Mesenteric fat pad (tissue), 1 donor: ENCODE results near the gene SUB1. TPM values are rescaled to one million over a fixed set of nuclear protein-coding genes. Genes with fewer than 3 reads are reported as not detected.
"Not testable (repeated sequence)": the region's sequence is repeated elsewhere in the genome, so short reads cannot be mapped to it uniquely, and the experiment has no call there.

Experiments
- DNase-seq: peaks from one replicate; pipeline ENCODE4 v3.0.0-alpha.2; 2020; ENCODE audit warnings: low spot score
- total RNA-seq: library from RNA; stranded (reverse); fragmentation: NEBNext Ultra II Directional; extraction: Animal tissue kit (Norgen Biotek cat#: 25700); gene quantifications from one replicate; pipeline ENCODE4 v1.2.1, GENCODE V29; 2021
- donor health status: DM: yes; HTN: yes; CAD: no.

Gene SUB1
- total RNA-seq, 1 donor from 2014 or later = 295 TPM

DNA sequence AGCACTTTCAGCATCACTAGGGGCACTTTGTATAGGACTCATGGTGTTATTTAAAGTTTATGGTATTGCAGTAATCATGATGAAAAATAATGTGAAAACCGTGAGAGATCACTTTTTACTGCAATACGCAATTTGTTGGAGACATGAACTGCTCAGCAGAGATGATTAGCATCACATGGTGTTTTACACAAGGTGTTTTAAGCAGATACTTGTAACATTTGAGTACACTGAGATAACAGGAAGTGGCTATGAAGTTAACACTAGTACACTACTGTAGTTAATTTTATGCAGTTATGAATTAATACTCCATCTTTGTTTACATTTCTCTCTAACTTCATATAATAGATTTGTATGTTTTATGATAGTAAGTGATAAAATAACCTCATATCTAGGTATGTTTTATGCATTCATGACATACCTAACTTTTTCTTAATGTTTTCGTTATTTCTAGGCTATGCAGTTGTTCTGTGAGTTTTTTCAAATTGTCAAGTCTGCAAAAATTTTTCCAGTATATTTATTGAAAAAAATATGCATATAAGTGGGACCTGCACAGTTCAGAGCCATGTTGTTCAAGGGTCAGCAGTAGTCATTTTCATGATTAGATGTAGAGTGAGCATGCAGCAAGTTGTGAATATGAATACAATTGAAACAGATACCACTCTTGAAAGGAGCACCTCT is 13.0 kb downstream of the SUB1 start:
- no peak for DNase-seq

DNA sequence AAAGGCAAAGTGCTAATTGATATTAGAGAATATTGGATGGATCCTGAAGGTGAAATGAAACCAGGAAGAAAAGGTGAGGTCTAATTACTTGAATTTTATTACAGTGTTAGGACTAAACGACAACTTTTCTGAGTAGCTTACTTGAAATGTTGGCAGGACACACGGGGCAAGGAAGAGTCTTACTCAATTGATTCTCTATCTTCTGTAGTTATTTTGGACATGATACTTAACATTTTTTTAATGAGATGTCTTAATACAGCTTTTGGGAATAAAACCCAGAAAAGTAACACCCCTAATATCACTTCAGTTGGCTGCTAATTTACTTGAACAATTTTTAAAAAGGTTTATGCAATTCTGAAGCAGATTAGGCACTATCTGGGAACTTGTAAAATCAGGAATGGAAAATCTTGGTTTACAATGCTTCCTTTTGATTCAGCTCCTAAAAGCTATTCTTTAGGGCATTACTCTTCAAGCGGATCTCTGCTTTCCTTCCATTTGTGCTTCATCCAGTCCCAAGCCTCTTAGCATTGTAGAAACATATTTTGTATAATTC is 13.7 kb downstream of the SUB1 start:
- DNase-seq = no peak

DNA sequence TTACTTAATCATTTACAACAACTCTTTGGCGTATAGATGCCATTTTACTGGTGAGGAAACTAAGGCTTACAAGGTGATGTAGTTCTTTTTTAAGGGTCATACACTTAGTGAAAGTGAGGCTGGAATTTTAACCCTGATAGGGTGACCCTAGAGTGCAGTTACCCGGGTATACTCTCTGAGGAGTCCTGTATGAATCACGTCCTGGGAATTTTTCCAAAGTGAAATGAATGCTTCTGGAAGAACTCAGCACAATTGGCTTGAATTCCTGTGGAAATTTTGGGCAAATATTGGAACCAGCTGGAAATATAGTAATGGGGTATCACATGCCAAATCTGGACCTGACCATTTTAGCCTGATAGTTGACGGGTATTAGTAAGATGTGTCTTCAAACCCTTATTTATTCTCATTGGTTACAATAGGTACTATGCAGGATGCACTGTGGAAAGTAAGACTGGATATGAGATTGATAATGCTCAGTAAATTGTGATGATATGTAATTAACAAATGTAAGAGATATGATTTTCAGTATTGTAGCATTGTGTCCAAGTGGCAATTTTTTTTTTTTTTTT is 14.8 kb downstream of the SUB1 start:
- no peak for DNase-seq

DNA sequence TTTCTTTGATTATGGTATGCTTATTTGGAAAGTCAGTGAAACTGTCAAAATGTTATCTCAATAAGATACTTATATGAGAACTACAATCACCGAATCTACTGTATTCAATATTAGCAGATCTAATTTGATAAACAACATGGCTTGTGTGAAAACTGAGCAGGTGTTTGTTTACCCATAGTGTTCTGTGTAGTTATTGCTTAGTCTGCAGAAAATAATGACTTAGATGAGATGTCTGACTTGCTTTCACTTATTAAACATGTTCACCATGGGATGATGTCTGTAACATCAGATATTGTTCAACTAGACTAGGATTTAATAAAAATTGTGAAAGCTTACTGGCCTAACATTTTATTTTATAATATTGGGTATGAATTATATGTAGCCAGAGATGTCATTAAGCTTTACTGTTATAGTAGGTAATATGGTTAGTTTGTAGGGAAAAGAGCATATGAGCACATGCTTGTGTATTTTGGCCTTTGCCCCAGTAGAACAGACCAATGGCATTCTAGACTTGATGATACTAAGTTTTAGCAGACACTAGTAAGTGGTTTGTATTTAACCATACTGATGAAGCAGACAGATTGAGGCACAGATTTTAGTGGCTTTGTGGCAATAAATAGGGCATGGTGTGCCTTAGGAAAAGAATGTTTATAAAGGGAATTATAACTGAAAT is 16.4 kb downstream of the SUB1 start:
- DNase-seq = no peak

DNA sequence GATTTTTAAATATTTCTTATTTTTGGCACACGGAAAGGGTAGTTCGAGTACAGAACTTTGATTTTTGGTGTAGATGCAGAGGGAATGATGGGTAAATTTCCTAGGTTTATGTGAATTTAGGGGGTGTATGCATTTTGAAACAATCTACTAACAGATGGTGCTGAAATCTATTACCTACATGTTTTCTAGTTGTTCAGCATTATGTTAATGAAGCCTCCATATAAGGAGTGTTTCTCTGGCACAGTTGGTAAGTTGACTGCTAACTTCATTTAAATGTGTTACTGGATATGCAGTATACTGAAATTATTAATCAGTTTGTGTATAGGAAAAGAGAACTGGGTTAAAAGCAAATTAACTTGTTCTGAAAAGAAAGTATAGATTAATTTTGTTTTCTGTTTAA is 17.5 kb downstream of the SUB1 start:
- no peak for DNase-seq

DNA sequence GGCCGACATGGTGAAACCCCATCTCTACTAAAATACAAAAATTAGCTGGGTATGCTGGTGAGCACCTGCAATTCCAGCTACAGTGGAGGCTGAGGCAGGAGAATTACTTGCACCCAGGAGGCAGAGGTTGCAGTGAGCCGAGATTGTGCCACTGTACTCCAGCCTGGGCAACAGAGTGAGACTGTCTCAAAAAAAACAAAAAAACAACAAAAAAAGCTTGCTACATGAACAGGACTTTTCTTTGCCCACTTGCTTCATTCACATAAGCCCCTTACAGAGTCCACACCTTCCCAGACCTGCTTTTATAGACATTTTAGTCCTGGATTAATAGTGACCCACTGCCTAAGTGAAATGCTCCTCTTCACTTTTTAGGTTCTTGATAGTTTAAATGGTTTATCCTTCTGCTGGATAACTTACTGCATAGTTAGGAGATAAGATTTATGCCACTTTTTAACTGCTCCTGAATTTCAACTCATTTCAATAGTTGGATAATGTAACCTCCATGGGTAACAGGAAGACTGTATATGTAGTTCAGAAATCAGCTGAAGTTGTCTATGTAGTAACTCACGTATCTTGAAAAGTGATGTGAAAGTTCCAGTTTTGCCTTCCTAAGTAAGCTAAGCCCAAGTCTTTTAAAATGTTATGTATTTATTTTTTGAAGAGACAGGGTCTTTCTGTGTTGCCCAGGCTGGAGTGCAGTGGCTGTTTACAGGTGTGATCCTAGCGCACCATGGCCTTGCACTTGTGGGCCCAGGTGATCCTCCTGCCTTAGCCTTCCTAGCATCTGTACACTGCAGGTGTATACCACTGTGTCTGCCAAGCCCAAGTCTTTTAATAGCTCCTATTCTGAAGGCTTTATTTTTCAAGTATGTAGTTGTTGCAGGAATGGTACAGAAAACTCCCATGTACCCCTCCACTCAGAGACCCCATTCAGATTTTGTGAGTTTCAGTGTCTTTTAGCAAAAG is 19.7 kb downstream of the SUB1 start:
- no peak for DNase-seq

DNA sequence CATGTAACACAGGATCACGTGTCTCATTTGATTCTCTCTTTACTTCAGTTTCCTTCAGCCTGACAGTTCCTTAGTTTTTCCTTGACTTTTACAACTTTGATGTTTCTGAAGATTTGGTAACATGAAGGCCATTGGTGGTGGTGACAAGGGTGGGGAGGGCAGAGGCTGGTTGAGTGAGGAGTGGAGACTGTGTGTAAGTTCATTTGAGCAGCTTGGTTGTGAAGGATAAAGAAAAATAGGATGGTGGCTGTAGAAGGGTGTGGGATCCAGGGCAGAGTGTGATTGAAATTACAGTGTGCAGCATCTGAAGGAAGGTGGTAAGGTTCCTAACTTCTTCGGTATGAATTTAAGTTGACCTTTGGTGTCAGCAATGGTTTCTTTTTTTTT is 20.4 kb downstream of the SUB1 start:
- DNase-seq = no peak

DNA sequence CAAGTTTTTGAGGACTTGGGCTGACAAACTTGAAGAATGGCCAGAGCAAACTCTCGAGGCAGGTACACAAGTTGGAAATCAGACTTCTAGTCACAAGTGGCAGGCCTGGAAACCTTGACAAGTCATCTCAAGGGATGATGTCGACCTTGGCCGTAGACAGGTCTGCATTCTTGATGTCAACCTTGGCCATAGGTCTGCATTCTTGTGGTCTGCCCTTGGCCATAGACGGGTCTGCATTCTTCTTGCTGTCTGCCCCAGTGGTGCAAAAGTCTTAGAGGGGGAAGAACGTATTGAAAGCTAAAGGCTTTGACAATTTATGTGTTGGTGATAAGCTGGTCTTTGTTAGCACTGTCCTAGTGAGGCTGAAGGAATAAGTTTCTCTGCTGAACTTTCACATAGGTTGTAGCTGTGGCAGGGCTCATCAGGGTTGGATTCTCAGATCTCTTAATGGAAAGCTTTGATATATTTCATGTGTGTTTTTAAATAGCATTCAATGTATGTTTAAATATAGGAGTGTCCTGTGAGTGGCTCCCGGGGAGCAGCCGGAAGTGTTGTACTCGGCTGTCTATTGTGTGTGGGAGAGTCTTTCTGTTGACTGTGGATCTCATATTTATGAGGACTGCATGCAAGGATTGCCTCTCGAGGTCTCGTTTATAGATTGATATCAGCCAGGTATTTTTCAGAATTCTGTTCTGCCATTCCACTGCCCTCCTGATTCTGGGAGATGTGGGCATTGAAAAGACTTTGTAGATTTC is 27.0 kb downstream of the SUB1 start:
- no peak for DNase-seq

DNA sequence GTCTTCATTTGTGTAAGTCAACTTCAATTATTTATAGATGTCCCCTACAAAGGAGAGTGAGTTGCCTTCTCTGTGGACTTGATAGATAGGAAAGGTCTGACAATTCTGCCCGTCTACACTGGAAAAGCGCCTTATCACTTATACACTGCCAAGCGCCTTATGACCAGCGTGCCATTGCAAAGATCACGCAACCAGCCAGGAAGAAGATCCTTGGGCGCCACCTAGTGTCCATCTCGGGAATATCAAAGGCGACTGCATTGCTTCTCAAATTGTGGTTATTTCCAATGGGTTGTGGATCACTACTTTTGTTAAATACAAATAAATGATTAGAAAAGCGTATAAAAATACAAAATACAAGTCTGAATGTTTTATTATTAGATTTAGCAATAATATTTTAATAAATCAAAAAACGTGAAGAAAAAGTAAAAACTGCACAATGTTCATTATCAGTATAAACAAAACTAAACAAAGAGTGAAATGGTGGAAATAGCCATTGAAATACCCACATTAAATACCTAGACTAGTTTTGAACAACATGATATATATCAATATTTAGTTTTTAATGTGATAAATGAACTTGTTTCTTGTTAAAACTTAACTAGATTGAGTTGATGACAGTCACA is 27.8 kb downstream of the SUB1 start:
- DNase-seq = no peak

DNA sequence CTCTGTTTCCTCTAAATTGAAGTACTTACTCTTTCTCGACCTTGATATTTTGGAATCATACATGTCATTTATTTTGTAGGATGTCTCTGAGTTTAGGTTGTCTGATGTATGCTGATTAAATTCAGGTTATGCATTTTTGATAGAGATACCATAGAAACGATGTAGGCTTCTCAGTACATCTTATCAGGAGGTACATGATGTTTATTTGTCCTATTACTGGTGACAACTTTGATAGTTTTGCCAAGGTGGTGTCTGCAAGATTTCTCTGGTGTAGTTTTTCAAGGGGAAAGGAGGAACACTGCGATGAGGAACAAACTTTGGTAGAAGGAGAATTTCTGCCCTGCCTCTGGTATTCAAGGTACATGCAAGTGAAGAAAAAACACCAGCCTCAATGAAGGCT is 29.9 kb downstream of the SUB1 start:
- no peak for DNase-seq

DNA sequence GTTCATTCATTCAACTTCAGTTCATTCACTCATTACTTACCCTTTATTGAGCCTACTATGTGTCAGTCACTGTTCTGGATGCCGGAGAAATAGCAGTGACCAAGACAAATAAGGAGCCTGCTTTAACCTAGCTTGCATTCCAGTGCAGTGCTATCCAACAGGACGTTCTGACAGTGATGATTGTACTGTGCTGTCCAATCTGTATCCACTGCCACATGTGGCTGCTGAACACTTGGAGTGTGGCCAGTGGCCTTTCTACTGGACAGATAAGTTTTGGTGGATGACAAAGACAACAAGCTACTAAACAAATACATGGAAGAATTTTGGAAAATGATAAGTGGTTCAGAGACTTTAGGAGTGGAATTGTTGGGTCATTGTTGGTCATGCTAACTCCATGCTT is 33.6 kb downstream of the SUB1 start:
- no peak for DNase-seq

DNA sequence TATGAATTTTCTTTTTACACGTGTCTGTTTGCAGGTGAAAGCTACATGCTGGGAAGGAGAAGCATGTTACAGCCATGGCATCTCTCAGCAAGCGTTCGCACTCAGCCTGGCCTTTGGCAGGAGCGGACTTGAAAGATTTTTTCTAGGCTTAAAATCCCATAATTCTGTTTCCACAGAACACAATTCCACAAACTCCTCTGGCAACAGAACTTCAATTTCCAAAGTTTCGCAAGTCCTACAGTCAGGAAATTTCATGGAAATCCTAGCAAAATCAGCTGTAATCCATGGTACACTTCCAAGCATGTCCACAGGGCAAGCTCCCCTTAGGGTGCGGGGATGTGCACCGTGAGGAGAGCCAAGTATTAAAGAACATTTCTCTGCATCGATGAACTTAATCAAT is 35.9 kb downstream of the SUB1 start:
- DNase-seq = no peak

DNA sequence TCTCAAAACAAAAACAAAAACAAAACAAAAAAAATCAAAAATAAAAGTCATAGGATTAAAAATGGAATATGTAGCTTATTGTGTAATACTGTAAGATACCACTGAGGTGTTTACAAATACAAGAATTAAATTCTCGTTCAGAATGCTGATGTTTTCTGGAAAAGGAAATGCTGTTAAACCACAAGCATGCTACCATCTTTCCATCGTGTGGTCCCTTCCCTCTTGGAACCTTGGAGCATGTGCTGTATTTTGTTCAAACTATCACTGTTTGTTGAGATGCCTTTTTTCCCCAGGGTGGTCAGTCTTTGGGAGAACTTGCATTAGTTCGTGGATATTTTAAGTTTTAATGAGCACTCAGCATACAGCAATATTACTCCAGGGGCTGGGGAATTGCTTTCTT is 39.7 kb downstream of the SUB1 start:
- no peak for DNase-seq

DNA sequence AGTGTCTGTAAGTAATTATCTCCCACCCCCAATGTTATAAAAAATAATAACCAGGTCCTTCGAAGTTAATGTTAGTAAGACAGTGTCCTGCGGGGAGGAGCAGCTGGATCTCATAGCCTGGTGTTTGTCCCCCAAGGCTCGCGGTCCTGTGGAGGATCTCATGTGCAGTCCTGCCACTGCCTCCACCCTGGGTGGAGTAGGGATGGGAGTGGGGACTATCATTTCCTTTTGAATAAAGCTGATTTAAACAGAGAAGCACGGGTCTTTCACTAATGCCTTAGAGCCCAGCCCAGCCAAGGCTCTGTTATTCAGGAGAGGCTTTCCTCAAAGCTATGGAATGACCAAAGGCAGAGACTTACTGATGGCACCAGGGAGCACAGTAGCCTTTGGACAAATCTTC is 40.2 kb downstream of the SUB1 start:
- DNase-seq = no peak

DNA sequence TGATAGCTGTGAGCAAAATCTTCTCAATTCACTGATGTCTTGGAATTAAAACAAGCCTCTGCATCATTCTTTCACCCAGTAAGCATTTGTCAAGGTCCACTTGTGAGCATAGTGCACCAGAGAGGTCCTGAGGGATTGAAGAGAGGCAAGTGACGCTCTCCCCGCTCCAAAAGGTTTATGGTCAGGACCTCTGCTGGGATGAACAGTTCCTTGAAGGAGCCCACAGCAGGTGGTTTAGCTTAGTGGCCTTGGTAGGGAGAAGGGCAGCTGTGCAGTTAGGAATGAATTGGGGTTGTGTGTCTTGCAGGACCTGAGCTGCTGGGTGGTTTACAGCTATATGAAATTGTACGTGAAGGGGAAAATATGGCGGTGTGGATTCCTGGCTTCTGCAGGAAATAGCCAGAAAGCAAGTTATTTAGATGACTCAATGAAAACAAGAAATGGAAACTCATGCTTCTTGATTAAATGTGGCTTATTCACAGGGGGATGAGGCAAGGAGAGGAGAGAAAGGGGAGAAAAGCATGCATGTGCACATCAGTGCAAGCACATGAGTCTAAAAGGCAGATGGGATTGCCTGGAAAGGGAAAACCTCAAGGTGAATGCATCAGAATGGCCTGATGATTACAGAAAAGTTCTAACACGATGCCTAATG is 42.0 kb downstream of the SUB1 start:
- no peak for DNase-seq

DNA sequence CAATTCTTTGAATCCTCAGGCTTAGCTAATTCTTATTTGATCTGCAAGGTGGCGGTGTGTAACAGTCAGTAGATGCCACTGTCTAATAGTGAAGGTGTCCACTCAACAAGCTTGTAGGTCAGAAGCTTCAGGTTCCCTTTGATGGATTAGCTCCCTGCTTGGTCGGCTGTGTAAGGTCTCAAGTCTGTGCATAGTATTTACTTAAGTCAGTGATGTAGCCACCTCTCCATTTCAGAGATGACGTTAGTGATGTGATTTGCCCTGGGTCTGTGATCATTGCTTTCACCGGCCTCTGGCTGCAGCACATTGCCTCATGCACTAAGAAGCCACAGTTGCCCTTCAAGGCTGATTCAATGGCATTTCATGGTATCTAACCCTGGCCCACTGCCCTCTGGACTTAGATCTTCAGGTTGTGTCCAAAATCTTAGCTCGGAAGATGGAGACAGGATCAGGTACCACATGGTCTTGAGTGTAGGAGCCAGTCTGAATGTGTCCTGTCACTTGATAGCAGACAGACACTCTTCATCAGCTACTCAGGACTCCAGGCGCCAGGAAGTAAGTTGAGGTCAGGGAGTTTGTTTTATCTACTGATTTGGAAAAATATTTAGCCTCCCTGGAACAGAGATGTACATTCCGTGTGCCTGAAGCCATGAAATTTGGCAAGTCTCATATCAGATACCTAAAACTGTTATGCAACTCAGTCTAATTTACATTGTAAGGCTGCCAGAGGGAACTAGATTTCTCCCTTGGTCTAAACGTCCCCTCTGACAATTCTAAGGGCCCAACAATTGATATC is 42.9 kb downstream of the SUB1 start:
- no peak for DNase-seq

DNA sequence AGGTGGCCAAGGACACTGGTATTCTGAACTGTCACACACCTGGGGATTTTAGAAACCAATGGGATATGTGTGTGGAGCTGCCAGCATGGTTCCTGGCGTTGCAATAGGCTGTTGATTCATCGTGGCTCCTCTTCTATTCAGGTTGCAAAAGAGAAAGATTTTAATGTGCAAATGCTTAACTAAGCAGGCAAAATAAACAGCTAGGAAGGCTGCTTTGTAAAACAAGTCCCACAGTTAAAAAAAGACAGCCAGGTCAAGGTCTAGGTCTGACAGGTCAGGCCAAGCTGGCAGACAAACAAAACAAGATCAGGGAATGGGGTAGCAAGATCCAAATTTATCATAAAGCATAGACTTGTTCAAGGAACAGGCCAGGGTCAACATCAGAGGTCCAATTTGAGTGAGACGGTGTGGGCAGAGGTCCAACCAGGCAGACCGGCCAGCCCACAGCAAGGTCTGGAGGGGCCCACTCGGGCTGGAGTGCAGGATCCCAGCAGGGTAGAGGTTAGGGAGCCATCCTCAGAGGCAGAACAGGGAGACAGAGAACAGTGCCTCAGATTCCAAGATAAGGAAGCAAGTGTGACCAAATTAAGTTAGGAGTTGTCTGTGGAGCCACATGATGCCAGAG is 45.6 kb downstream of the SUB1 start:
- no peak for DNase-seq

DNA sequence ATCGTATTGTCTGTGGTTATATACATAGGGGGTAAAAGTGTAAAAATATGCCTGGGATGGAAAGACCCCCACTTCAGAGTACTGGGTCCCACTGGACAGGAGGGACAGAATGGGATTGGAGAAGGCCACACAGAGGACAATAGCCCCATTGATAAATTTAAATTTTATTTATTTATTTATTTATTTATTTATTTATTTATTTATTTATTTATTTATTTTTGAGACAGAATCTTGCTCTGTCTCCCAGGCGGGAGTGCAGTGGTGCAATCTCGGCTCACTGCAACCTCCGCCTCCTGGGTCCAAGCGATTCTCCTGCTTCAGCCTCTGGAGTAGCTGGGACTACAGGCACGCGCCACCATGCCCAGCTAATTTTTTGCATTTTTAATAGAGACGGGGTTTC is 47.7 kb downstream of the SUB1 start:
- DNase-seq = not testable (repeated sequence)
